ENCODE measurements around the gene A4GALT. TPM values are rescaled to one million over a fixed set of nuclear protein-coding genes. Genes with fewer than 3 reads are reported as not detected.

A4GALT gene
- total RNA-seq, 2 donors from 2014 or later = not detected

GRCh38 chr22:42693055-42693762 is 27.5 kb downstream of the A4GALT start:
- Mint-ChIP-seq H3K4me1 (peaks cover 4% of the 10 kb centered on the region), H3K36me3 (ENCODE audit: low read depth) (peaks cover 2% of the 10 kb centered on the region), H3K27ac (no peak overlapping the region), H3K4me3 (no peak overlapping the region), H3K27me3 (no peaks in the 10 kb centered on the region)
- no peaks in the 10 kb centered on the region for H3K9me3 ChIP-seq (ENCODE audit: control insufficient read depth, low read length, poor library complexity, severe bottlenecking)
- DNase-seq (no peak), ATAC-seq (no peak)

- Mint-ChIP-seq H3K4me1 (peaks cover 4% of the 10 kb centered on the region), H3K27ac (no peak overlapping the region), H3K36me3 (ENCODE audit: low read depth) (peaks cover 2% of the 10 kb centered on the region), H3K4me3 (peak overlapping the region; percentile 83), H3K27me3 (no peaks in the 10 kb centered on the region)
- ATAC-seq (no peak), DNase-seq (no peak)
- H3K9me3 ChIP-seq (ENCODE audit: control insufficient read depth, low read length, poor library complexity, severe bottlenecking) = no peaks in the 10 kb centered on the region
Measured at GRCh38 chr22:42692239-42693054, 28.2 kb downstream of the A4GALT start.

GRCh38 chr22:42691440-42691839 is 29.2 kb downstream of the A4GALT start:
- Mint-ChIP-seq H3K27ac (no peak overlapping the region), H3K36me3 (ENCODE audit: low read depth) (peaks cover 6% of the 10 kb centered on the region), H3K4me1 (peaks cover 9% of the 10 kb centered on the region), H3K27me3 (peaks cover 7% of the 10 kb centered on the region), H3K4me3 (no peak overlapping the region)
- H3K9me3 ChIP-seq (ENCODE audit: control insufficient read depth, low read length, poor library complexity, severe bottlenecking) = no peaks in the 10 kb centered on the region
- ATAC-seq (no peak), DNase-seq (no peak)

- peaks cover 9% of the 10 kb centered on the region for H3K4me1 Mint-ChIP-seq
- H3K36me3 Mint-ChIP-seq (ENCODE audit: low read depth) = peaks cover 6% of the 10 kb centered on the region
- no peaks in the 10 kb centered on the region for H3K9me3 ChIP-seq (ENCODE audit: control insufficient read depth, low read length, poor library complexity, severe bottlenecking)
- ATAC-seq (no peak), DNase-seq (no peak)
- H3K4me3 Mint-ChIP-seq = no peak overlapping the region
- no peak overlapping the region for H3K27ac Mint-ChIP-seq
- peaks cover 8% of the 10 kb centered on the region for H3K27me3 Mint-ChIP-seq
Measured at GRCh38 chr22:42688241-42689211, 32.1 kb downstream of the A4GALT start.

- DNase-seq = no peak
- Mint-ChIP-seq H3K4me3 (peak overlapping the region; percentile 19), H3K27ac (no peak overlapping the region), H3K27me3 (peaks cover 21% of the 10 kb centered on the region), H3K36me3 (ENCODE audit: low read depth) (peaks cover 5% of the 10 kb centered on the region), H3K4me1 (peaks cover 4% of the 10 kb centered on the region)
- ATAC-seq = no peak
- no peaks in the 10 kb centered on the region for H3K9me3 ChIP-seq (ENCODE audit: control insufficient read depth, low read length, poor library complexity, severe bottlenecking)
Measured at GRCh38 chr22:42686756-42687491, 33.7 kb downstream of the A4GALT start.

GRCh38 chr22:42685941-42686653 is 34.6 kb downstream of the A4GALT start:
- no peak for ATAC-seq
- H3K4me3 Mint-ChIP-seq = no peak overlapping the region
- peaks cover 4% of the 10 kb centered on the region for H3K4me1 Mint-ChIP-seq
- DNase-seq = no peak
- no peak overlapping the region for H3K27ac Mint-ChIP-seq
- no peaks in the 10 kb centered on the region for H3K9me3 ChIP-seq (ENCODE audit: control insufficient read depth, low read length, poor library complexity, severe bottlenecking)
- peaks cover 5% of the 10 kb centered on the region for H3K36me3 Mint-ChIP-seq (ENCODE audit: low read depth)
- H3K27me3 Mint-ChIP-seq = peaks cover 24% of the 10 kb centered on the region

GRCh38 chr22:42684462-42685195 is 36.0 kb downstream of the A4GALT start:
- peaks cover 5% of the 10 kb centered on the region for H3K36me3 Mint-ChIP-seq (ENCODE audit: low read depth)
- no peaks in the 10 kb centered on the region for H3K9me3 ChIP-seq (ENCODE audit: control insufficient read depth, low read length, poor library complexity, severe bottlenecking)
- H3K27me3 Mint-ChIP-seq = peaks cover 24% of the 10 kb centered on the region
- ATAC-seq (no peak), DNase-seq (no peak)
- H3K4me1 Mint-ChIP-seq = peaks cover 4% of the 10 kb centered on the region
- H3K27ac Mint-ChIP-seq = no peak overlapping the region
- no peak overlapping the region for H3K4me3 Mint-ChIP-seq

- no peaks in the 10 kb centered on the region for H3K9me3 ChIP-seq (ENCODE audit: control insufficient read depth, low read length, poor library complexity, severe bottlenecking)
- H3K27ac Mint-ChIP-seq = peak overlapping the region; percentile 51
- no peak overlapping the region for H3K4me3 Mint-ChIP-seq
- H3K36me3 Mint-ChIP-seq (ENCODE audit: low read depth) = peaks cover 5% of the 10 kb centered on the region
- DNase-seq = no peak
- H3K4me1 Mint-ChIP-seq = peaks cover 4% of the 10 kb centered on the region
- no peak for ATAC-seq
- peaks cover 24% of the 10 kb centered on the region for H3K27me3 Mint-ChIP-seq
Measured at GRCh38 chr22:42683578-42684283, 36.9 kb downstream of the A4GALT start.

- ATAC-seq (no peak), DNase-seq (no peak)
- Mint-ChIP-seq H3K36me3 (ENCODE audit: low read depth) (peaks cover 5% of the 10 kb centered on the region), H3K4me3 (no peak overlapping the region), H3K27me3 (peaks cover 24% of the 10 kb centered on the region), H3K27ac (no peak overlapping the region), H3K4me1 (peaks cover 4% of the 10 kb centered on the region)
- H3K9me3 ChIP-seq (ENCODE audit: control insufficient read depth, low read length, poor library complexity, severe bottlenecking) = no peaks in the 10 kb centered on the region
Measured at GRCh38 chr22:42682113-42682851, 38.4 kb downstream of the A4GALT start.

GRCh38 chr22:42680648-42681047 is 40.0 kb downstream of the A4GALT start:
- no peak for ATAC-seq
- Mint-ChIP-seq H3K4me1 (no peaks in the 10 kb centered on the region), H3K27me3 (peaks cover 16% of the 10 kb centered on the region), H3K27ac (no peak overlapping the region), H3K4me3 (no peak overlapping the region), H3K36me3 (ENCODE audit: low read depth) (no peaks in the 10 kb centered on the region)
- no peaks in the 10 kb centered on the region for H3K9me3 ChIP-seq (ENCODE audit: control insufficient read depth, low read length, poor library complexity, severe bottlenecking)
- no peak for DNase-seq

- Mint-ChIP-seq H3K27me3 (peaks cover 16% of the 10 kb centered on the region), H3K4me3 (no peak overlapping the region), H3K4me1 (no peaks in the 10 kb centered on the region), H3K36me3 (ENCODE audit: low read depth) (no peaks in the 10 kb centered on the region), H3K27ac (no peak overlapping the region)
- ATAC-seq (no peak), DNase-seq (no peak)
- no peaks in the 10 kb centered on the region for H3K9me3 ChIP-seq (ENCODE audit: control insufficient read depth, low read length, poor library complexity, severe bottlenecking)
Measured at GRCh38 chr22:42679691-42680090, 41.0 kb downstream of the A4GALT start.
